Right renal cortex interstitium (tissue), 3 donors: ENCODE measurements around the gene EIF2B4. TPM values are rescaled to one million over a fixed set of nuclear protein-coding genes. Genes with fewer than 3 reads are reported as not detected.

Experiments
- DNase-seq, 3 donors: peaks; one replicate each; pipeline ENCODE4 v3.0.0-alpha.2; 2013; ENCODE audit warnings: low read depth in 3 of 3, low spot score in 2 of 3
- polyA plus RNA-seq, 3 donors: library from polyadenylated mRNA; unstranded; fragments of 120-200 nt; gene quantifications; one replicate each; pipeline ENCODE4 v1.2.1, GENCODE V29; 2013; ENCODE audit not compliant: insufficient read length in 3 of 3

Gene EIF2B4
- 10 to 100 TPM; 50.9 to 55.0 (median 51.2) TPM for polyA plus RNA-seq

- DNase-seq = peak; percentile 96 to 99 (median 98)
These were observed at the start of gene EIF2B4, which contains the start of gene SNX17 for GRCh38 chr2:27370026-27370815. Gene EIF2B4, minus strand, starts transcription at chr2:27370338. Its CDS starts 24 bp downstream, at chr2:27370314. Gene SNX17, plus strand, starts transcription at chr2:27370616. Its CDS starts 128 bp downstream, at chr2:27370744.

- DNase-seq = no peak
These were observed 46.0 kb upstream of the EIF2B4 start for GRCh38 chr2:27416151-27416550.

GRCh38 chr2:27412419-27413152, 42.4 kb upstream of the EIF2B4 start:
- DNase-seq = no peak

GRCh38 chr2:27409321-27410073, 39.4 kb upstream of the EIF2B4 start, which contains the start of gene PPM1G:
Gene PPM1G, minus strand, starts transcription at chr2:27409591. Its CDS starts 169 bp downstream, at chr2:27409422.
- DNase-seq = peak; percentile 76 to 88 (median 85)

- no peak for DNase-seq
These were observed 38.6 kb upstream of the EIF2B4 start for GRCh38 chr2:27408601-27409320.

GRCh38 chr2:27407798-27408491, 37.8 kb upstream of the EIF2B4 start:
- DNase-seq = peak in 1 of 3 donors; percentile 18

- no peak for DNase-seq
These were observed 30.4 kb upstream of the EIF2B4 start for GRCh38 chr2:27400348-27401135.

GRCh38 chr2:27398962-27399361, 28.8 kb upstream of the EIF2B4 start:
- no peak for DNase-seq

- no peak for DNase-seq
These were observed 23.1 kb upstream of the EIF2B4 start for GRCh38 chr2:27393225-27393624.

GRCh38 chr2:27390822-27391679, 20.9 kb upstream of the EIF2B4 start:
- no peak for DNase-seq

- no peak for DNase-seq
These were observed 11.5 kb upstream of the EIF2B4 start for GRCh38 chr2:27381577-27382181.

GRCh38 chr2:27380626-27381545, 10.7 kb upstream of the EIF2B4 start, which contains the start of gene ZNF513:
Gene ZNF513, minus strand, starts transcription at chr2:27380734. Its CDS starts 208 bp downstream, at chr2:27380526.
- peak; percentile 75 to 91 (median 88) for DNase-seq

GRCh38 chr2:27379836-27380625, 9.9 kb upstream of the EIF2B4 start:
- peak in 1 of 3 donors; percentile 32 for DNase-seq

GRCh38 chr2:27379383-27379835, 9.3 kb upstream of the EIF2B4 start:
- no peak for DNase-seq

GRCh38 chr2:27378809-27379290, 8.7 kb upstream of the EIF2B4 start:
- no peak for DNase-seq
